ENCODE results near the gene MYB.

DNA sequence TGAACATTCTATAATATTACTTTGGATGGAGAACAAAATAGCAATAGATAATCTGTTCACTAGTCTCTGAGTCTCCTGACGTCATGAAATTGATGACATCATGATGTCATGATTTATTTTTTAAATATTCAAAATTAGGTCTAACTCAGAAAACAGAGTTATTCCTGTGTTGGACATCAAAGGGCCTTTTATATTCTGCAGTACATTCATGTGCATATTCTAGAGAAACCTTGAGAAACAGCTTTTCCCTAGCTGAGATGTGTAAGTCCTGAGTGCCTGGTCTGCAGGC, 53.3 kb downstream of the MYB start:
- TF ChIP-seq, protein P1, sequence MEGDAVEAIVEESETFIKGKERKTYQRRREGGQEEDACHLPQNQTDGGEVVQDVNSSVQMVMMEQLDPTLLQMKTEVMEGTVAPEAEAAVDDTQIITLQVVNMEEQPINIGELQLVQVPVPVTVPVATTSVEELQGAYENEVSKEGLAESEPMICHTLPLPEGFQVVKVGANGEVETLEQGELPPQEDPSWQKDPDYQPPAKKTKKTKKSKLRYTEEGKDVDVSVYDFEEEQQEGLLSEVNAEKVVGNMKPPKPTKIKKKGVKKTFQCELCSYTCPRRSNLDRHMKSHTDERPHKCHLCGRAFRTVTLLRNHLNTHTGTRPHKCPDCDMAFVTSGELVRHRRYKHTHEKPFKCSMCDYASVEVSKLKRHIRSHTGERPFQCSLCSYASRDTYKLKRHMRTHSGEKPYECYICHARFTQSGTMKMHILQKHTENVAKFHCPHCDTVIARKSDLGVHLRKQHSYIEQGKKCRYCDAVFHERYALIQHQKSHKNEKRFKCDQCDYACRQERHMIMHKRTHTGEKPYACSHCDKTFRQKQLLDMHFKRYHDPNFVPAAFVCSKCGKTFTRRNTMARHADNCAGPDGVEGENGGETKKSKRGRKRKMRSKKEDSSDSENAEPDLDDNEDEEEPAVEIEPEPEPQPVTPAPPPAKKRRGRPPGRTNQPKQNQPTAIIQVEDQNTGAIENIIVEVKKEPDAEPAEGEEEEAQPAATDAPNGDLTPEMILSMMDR (conservative IDR thresholded peaks at IDR 0.05; ENCODE audit: low read depth, low read length) = no peak
- no peak for TF ChIP-seq EZH2 (IDR thresholded peaks at IDR 0.05; ENCODE audit: borderline replicate concordance, low read depth, low read length, poor library complexity, severe bottlenecking)
